K562 (cell line): ENCODE measurements around the gene RIC8B. TPM values are rescaled to one million over a fixed set of nuclear protein-coding genes. Genes with fewer than 3 reads are reported as not detected.

Source experiments
- ATAC-seq: fragments of 200-7000 bp; cut with Tn5 transposase; 3 replicates; pipeline ENCODE4 v1.9.1; 2020; ENCODE audit warnings: moderate library complexity
- BruUV-seq: library from RNA; stranded (reverse); fragments of 400-500 nt; replicated peaks from 2 replicates; lab custom pipeline; 2021; lab: Mats Ljungman, UMichigan
- CTCF ChIA-PET: fragments of 300-600 bp; formaldehyde crosslinking; extraction: SDS; loops from one replicate; lab custom pipeline; 2021; ENCODE audit warnings: low intra/inter-chr PET ratio; lab: Yijun Ruan, JAX
- POLR2A ChIA-PET: fragments of 300-600, 350-650 bp; sonication (Branson Sonifier 250); formaldehyde crosslinking; extraction: SDS; loops from one replicate; lab custom pipeline; 2021; ENCODE audit warnings: antibody characterized with exemption, inconsistent platforms; lab: Yijun Ruan, JAX
- DNase-seq, 4 experiments: peaks; one replicate each; pipeline versions ENCODE4 v3.0.0 to v3.0.0-alpha.2; 2011 to 2018; ENCODE audit warnings: low spot score in 3 of 4, mixed read lengths in 3 of 4; ENCODE audit errors: extremely low read depth in 1 of 4
- FAIRE-seq: peaks from 2 replicates; lab custom pipeline; 2011; peaks lifted over from hg19 to GRCh38; lab: Jason Lieb, UNC
- H2AFZ ChIP-seq: 2 replicates; pipeline ENCODE4 v1.6.0; 2011; ENCODE audit warnings: low read depth, low read length, control low read depth, inconsistent platforms
- H3K27ac ChIP-seq: fragments of 200-600 bp; 3 replicates; pipeline ENCODE4 v1.8.0; 2011; ENCODE audit warnings: low read depth, mild to moderate bottlenecking, control low read depth, inconsistent platforms, low read length, moderate library complexity, mixed read lengths; ENCODE audit errors: extremely low read depth
- H3K27me3 ChIP-seq, 2 experiments: fragments of 300-600 bp in 1 of 2; 2 replicates in 1 of 2; 3 replicates in 1 of 2; pipeline versions ENCODE4 v1.6.0 to v1.8.0; 2011; ENCODE audit warnings: inconsistent platforms in 2 of 2, low read length in 2 of 2, mild to moderate bottlenecking in 1 of 2, mixed read lengths in 1 of 2, moderate library complexity in 1 of 2; ENCODE audit not compliant: control insufficient read depth in 2 of 2, insufficient read depth in 2 of 2
- H3K36me3 ChIP-seq: fragments of 300-600 bp; 3 replicates; pipeline ENCODE4 v1.8.0; 2011; ENCODE audit warnings: mild to moderate bottlenecking, low read length, inconsistent platforms; ENCODE audit not compliant: control insufficient read depth, insufficient read depth
- H3K4me1 ChIP-seq, 2 experiments: fragments of 200-600 bp in 1 of 2; replicated peaks in 1 of 2; 2 replicates in 1 of 2; 3 replicates in 1 of 2; pipeline versions ENCODE4 v1.5.1 to v1.8.0; 2011; ENCODE audit warnings: inconsistent platforms in 2 of 2, low read length in 2 of 2, mild to moderate bottlenecking in 1 of 2, mixed read lengths in 1 of 2, moderate library complexity in 1 of 2; ENCODE audit not compliant: control insufficient read depth in 2 of 2, insufficient read depth in 2 of 2
- H3K4me2 ChIP-seq: 2 replicates; pipeline ENCODE4 v1.6.1; 2011; ENCODE audit warnings: low read length, control low read depth, inconsistent platforms, mixed read lengths; ENCODE audit not compliant: insufficient read depth
- H3K4me3 ChIP-seq: fragments of 200-600 bp; sonication (generic), shearing (Covaris generic); 2 replicates; pipeline ENCODE4 v1.5.1; 2016; ENCODE audit warnings: control low read depth, inconsistent platforms
- H3K79me2 ChIP-seq: fragments of 200-600 bp; 3 replicates; pipeline ENCODE4 v1.8.0; 2011; ENCODE audit warnings: low read length, inconsistent platforms; ENCODE audit not compliant: control insufficient read depth, insufficient read depth
- H3K9ac ChIP-seq, 2 experiments: 2 replicates each; pipeline versions ENCODE4 v1.6.0 to v1.6.1; 2011; ENCODE audit warnings: low read depth in 2 of 2, low read length in 2 of 2, control low read depth in 1 of 2, inconsistent platforms in 1 of 2, mild to moderate bottlenecking in 1 of 2, mixed read lengths in 1 of 2; ENCODE audit not compliant: insufficient read depth in 1 of 2
- H3K9me1 ChIP-seq: one replicate; pipeline ENCODE4 v1.6.0; 2011; ENCODE audit warnings: inconsistent platforms, mild to moderate bottlenecking, low read length, moderate library complexity; ENCODE audit not compliant: control insufficient read depth, insufficient read depth
- H3K9me3 ChIP-seq: replicated peaks from 2 replicates; pipeline ENCODE4 v1.5.1; 2011; ENCODE audit warnings: low read depth, low read length, inconsistent platforms; ENCODE audit not compliant: control insufficient read depth, insufficient read depth
- H4K20me1 ChIP-seq: replicated peaks from 2 replicates; pipeline ENCODE4 v1.6.1; 2011; ENCODE audit warnings: low read length, inconsistent platforms, mixed read lengths; ENCODE audit not compliant: control insufficient read depth, insufficient read depth
- AFF1 ChIP-seq, 2 experiments: fragments of 450-650 bp; IDR thresholded peaks; 2 replicates each; pipeline ENCODE4 v1.6.1; 2018; ENCODE audit warnings: mild to moderate bottlenecking in 2 of 2, low read depth in 1 of 2; ENCODE audit not compliant: partially characterized antibody in 2 of 2
- ATF3 ChIP-seq, 2 experiments: fragments of 450-650 bp in 1 of 2; sonication (generic) in 1 of 2; formaldehyde crosslinking in 1 of 2; IDR thresholded peaks in 1 of 2; conservative IDR thresholded peaks in 1 of 2; 2 replicates each; pipeline versions ENCODE4 v1.6.1 to v1.8.1; 2016 to 2023; ENCODE audit warnings: mild to moderate bottlenecking in 2 of 2, moderate library complexity in 2 of 2, inconsistent platforms in 1 of 2, missing genetic modification reagents in 1 of 2
- BACH1 ChIP-seq: fragments of 200-800 bp; sonication (Bioruptor generic); IDR thresholded peaks from 2 replicates; pipeline ENCODE4 v1.6.1; 2016; ENCODE audit warnings: missing genetic modification characterization, missing compliant biosample characterization
- E2F3 ChIP-seq: fragments of 250-450 bp; sonication (Bioruptor Pico); IDR thresholded peaks from 2 replicates; pipeline ENCODE4 v1.4.0; 2020; ENCODE audit warnings: mild to moderate bottlenecking
- ELF1 ChIP-seq: fragments of 200-800 bp; sonication (Bioruptor generic); IDR thresholded peaks from 2 replicates; pipeline ENCODE4 v1.6.1; 2016; ENCODE audit warnings: missing genetic modification characterization, missing compliant biosample characterization
- FIP1L1 ChIP-seq: fragments of 200-400 bp; formaldehyde crosslinking; IDR thresholded peaks from 2 replicates; pipeline ENCODE4 v1.6.1; 2018; ENCODE audit warnings: mild to moderate bottlenecking, low read depth, low read length; ENCODE audit not compliant: poor library complexity, severe bottlenecking
- HNRNPK ChIP-seq: fragments of 200-400 bp; formaldehyde crosslinking; IDR thresholded peaks from one replicate; pipeline ENCODE4 v1.6.1; 2018; ENCODE audit warnings: mild to moderate bottlenecking, low read depth, low read length; ENCODE audit not compliant: poor library complexity, severe bottlenecking
- KDM5B ChIP-seq: fragments of 200-600 bp; sonication (generic); IDR thresholded peaks from 2 replicates; pipeline ENCODE4 v1.6.1; 2012; ENCODE audit warnings: low read depth, mild to moderate bottlenecking, moderate library complexity, low read length, control low read depth, inconsistent platforms; ENCODE audit not compliant: insufficient replicate concordance
- MAFG ChIP-seq: fragments of 450-650 bp; conservative IDR thresholded peaks from 2 replicates; pipeline ENCODE4 v1.6.1; 2016; ENCODE audit warnings: missing genetic modification characterization, missing compliant biosample characterization
- RBM17 ChIP-seq: fragments of 200-400 bp; formaldehyde crosslinking; IDR thresholded peaks from 2 replicates; pipeline ENCODE4 v1.6.1; 2017; ENCODE audit warnings: low read depth, mild to moderate bottlenecking, low read length, borderline replicate concordance
- SMAD4 ChIP-seq: fragments of 250-450 bp; sonication (Bioruptor Pico); conservative IDR thresholded peaks from 2 replicates; pipeline ENCODE4 v1.8.0; 2021; ENCODE audit warnings: inconsistent platforms, mild to moderate bottlenecking, moderate library complexity
- SMARCC2 ChIP-seq: fragments of 450-650 bp; IDR thresholded peaks from 2 replicates; pipeline ENCODE4 v1.6.1; 2017; ENCODE audit warnings: antibody characterized with exemption, moderate library complexity, mild to moderate bottlenecking, low read depth
- SNIP1 ChIP-seq: fragments of 450-650 bp; IDR thresholded peaks from 2 replicates; pipeline ENCODE4 v1.7.1; 2017; ENCODE audit warnings: low read depth, mild to moderate bottlenecking
- WGBS: fragments of 100-300 bp; shearing (Covaris generic); methylation state at CpG from one replicate; pipeline ENCODE4 v1.1.6; 2016; ENCODE audit warnings: low coverage, mixed read lengths; ENCODE audit not compliant: insufficient coverage; ENCODE audit errors: missing lambda C conversion rate; 5-methylcytosine and 5-hydroxymethylcytosine counted together
- in situ Hi-C: fragments of 300-500 bp; cut with MboI; formaldehyde crosslinking; loops from 4 replicates; pipeline ENCODE4 v1.15.0; 2018; ENCODE audit warnings: inconsistent platforms, mixed read lengths
- intact Hi-C: fragments of 100-400 bp; cut with micrococcal nuclease; formaldehyde crosslinking; loops from 2 replicates; pipeline ENCODE4 v1.14.2; 2022
- polyA plus RNA-seq, 8 experiments: library from polyadenylated mRNA; depleted of rRNA in 4 of 8; stranded (reverse) in 5 of 8; unstranded in 3 of 8; fragments of >200 nt; fragmentation: Nextera tagmentation in 2 of 8; fragmentation: Illumina TruSeq in 1 of 8; extraction: Ambion mirVana in 2 of 8; extraction: Trizol in 1 of 8; gene quantifications; 2 replicates each; pipeline versions ENCODE4 v1.2.1 to v1.2.3, GENCODE V29; 2011 to 2014; ENCODE audit warnings: inconsistent platforms in 1 of 8, missing spikeins in 1 of 8
- total RNA-seq, 7 experiments: library from RNA; depleted of rRNA in 6 of 7; stranded (reverse); fragments of >200 nt in 6 of 7; fragmentation: Illumina TruSeq in 2 of 7; extraction: Trizol in 2 of 7; gene quantifications; 2 replicates each; pipeline versions ENCODE4 v1.2.1 to v1.2.3, GENCODE V29; 2011 to 2021; ENCODE audit warnings: low replicate concordance in 1 of 7
- TF ChIP-seq, protein P1 (sequence below): IDR thresholded peaks from 2 replicates; pipeline ENCODE4 v1.6.1; 2011; ENCODE audit warnings: borderline replicate concordance, low read depth, mild to moderate bottlenecking, moderate library complexity, low read length; ENCODE audit not compliant: insufficient read depth, poor library complexity, severe bottlenecking

The RIC8B gene
- total and polyA plus RNA-seq, 9 of the 15 experiments (the other 6 are each of a cell fraction or from before 2014, with no cell fraction given) = 0.92 to 8.1 (median 4.8) TPM

GRCh38 chr12:106867651-106868050 is 93.2 kb downstream of the RIC8B start:
- no peaks in the 10 kb centered on the region for H3K9me1 ChIP-seq
- ChIA-PET POLR2A (no interaction called here), CTCF (no interaction called here)
- no peak overlapping the region for H3K4me3 ChIP-seq
- in situ Hi-C loops (no loop called here), intact Hi-C loops (no loop called here)
- no peak overlapping the region for H2AFZ ChIP-seq
- ATAC-seq (no peak), DNase-seq (no peak), FAIRE-seq (no peak)
- no TSS peak for BruUV-seq
- WGBS = 87% methylated on average over 3 of the region's 3 CpGs
- no peaks in the 10 kb centered on the region for H3K9me3 ChIP-seq
- no peak overlapping the region for H3K9ac ChIP-seq
- no peak overlapping the region for H3K4me2 ChIP-seq
- H3K27ac ChIP-seq = no peak overlapping the region
- no peaks in the 10 kb centered on the region for H3K4me1 ChIP-seq
- TF ChIP-seq, protein P1, sequence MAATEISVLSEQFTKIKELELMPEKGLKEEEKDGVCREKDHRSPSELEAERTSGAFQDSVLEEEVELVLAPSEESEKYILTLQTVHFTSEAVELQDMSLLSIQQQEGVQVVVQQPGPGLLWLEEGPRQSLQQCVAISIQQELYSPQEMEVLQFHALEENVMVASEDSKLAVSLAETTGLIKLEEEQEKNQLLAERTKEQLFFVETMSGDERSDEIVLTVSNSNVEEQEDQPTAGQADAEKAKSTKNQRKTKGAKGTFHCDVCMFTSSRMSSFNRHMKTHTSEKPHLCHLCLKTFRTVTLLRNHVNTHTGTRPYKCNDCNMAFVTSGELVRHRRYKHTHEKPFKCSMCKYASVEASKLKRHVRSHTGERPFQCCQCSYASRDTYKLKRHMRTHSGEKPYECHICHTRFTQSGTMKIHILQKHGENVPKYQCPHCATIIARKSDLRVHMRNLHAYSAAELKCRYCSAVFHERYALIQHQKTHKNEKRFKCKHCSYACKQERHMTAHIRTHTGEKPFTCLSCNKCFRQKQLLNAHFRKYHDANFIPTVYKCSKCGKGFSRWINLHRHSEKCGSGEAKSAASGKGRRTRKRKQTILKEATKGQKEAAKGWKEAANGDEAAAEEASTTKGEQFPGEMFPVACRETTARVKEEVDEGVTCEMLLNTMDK = no peak
- TF ChIP-seq RBM17 = no peak
- TF ChIP-seq ATF3 (IDR thresholded peaks at IDR 0.05) = no peak
- TF ChIP-seq ATF3 (CRISPR knock-in tag; conservative IDR thresholded peaks at IDR 0.05) = no peak
- TF ChIP-seq AFF1 (IDR thresholded peaks at IDR 0.05; ENCODE audit: low read depth in 1 of 2, partially characterized antibody in 2 of 2) = no peak
- no peak for TF ChIP-seq KDM5B
- TF ChIP-seq SMARCC2 = no peak
- no peak for TF ChIP-seq ELF1
- TF ChIP-seq BACH1 (tag) = no peak
- TF ChIP-seq MAFG = no peak
- TF ChIP-seq E2F3 = no peak
- TF ChIP-seq HNRNPK = no peak
- no peak for TF ChIP-seq SMAD4 (CRISPR knock-in tag)
- no peak for TF ChIP-seq SNIP1
- TF ChIP-seq FIP1L1 = no peak
- TF ChIP-seq, all 486 proteins: peak for 0
- Histone ChIP-seq H3K27me3 (no peaks in the 10 kb centered on the region), H4K20me1 (no peaks in the 10 kb centered on the region), H3K79me2 (no peaks in the 10 kb centered on the region), H3K36me3 (no peaks in the 10 kb centered on the region)
